ENCODE data around the gene IL34. TPM values are rescaled to one million over a fixed set of nuclear protein-coding genes. Genes with fewer than 3 reads are reported as not detected.

IL34 gene
- total RNA-seq (7.4 TPM), polyA plus RNA-seq (ENCODE audit: insufficient read depth, low read depth, low replicate concordance) (5.9 TPM)
- long read RNA-seq, donor 1: 0 reads
- long read RNA-seq, donor 2: 0 reads
- long read RNA-seq, donor 3: 0 reads
- long read RNA-seq, donor 4: 0 reads
- long read RNA-seq, donor 5: 0 reads
- long read RNA-seq, donor 6: 0 reads
- long read RNA-seq, donor 7, partial matches to known transcripts: 0 of 3 reads
- long read RNA-seq, donor 7, other reads (novel, unspliced or antisense): 0 of 3 reads
- long read RNA-seq, donor 8: 0 reads
- long read RNA-seq, donor 9: 0 reads
- long read RNA-seq, donor 10: 0 reads

DNA sequence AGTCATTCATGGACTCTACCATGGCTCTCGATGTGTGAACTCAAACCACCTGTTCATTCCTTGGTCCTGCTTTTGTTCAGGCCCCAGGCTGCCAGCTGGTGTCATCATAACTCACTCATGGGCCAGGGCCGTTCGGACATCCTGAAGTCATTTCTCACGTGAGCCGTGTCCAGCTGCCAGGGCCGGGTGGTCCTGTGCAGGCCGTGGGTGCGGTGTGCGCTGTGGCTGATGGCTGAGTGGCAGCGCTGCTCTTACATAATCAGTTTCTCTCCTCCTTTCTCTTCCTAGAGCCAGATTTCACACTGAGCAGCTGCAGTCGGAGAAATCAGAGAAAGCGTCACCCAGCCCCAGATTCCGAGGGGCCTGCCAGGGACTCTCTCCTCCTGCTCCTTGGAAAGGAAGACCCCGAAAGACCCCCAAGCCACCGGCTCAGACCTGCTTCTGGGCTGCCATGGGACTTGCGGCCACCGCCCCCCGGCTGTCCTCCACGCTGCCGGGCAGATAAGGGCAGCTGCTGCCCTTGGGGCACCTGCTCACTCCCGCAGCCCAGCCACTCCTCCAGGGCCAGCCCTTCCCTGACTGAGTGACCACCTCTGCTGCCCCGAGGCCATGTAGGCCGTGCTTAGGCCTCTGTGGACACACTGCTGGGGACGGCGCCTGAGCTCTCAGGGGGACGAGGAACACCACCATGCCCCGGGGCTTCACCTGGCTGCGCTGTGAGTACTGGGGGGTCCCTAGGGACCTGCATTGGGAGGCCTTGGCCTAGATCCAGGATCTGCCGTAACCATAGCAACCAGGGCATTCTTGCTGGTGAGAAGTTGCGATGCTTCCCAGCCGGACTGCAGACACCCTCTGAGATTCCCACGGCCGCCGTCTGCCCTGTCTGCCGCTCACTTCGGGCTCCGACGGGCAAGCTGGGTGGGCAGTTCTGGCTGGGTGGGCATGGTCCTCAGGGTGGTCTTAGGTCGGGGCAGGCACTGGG, at the start of gene IL34:
IL34 (plus strand) TSS at position 300 of the 982 bp plus-strand sequence; CDS start at position 689, 389 bp downstream.
- DNase-seq (peak in 4 of 5 donors; percentile 37 to 74 (median 48)), FAIRE-seq (no peak)
- TF ChIP-seq, protein P1, sequence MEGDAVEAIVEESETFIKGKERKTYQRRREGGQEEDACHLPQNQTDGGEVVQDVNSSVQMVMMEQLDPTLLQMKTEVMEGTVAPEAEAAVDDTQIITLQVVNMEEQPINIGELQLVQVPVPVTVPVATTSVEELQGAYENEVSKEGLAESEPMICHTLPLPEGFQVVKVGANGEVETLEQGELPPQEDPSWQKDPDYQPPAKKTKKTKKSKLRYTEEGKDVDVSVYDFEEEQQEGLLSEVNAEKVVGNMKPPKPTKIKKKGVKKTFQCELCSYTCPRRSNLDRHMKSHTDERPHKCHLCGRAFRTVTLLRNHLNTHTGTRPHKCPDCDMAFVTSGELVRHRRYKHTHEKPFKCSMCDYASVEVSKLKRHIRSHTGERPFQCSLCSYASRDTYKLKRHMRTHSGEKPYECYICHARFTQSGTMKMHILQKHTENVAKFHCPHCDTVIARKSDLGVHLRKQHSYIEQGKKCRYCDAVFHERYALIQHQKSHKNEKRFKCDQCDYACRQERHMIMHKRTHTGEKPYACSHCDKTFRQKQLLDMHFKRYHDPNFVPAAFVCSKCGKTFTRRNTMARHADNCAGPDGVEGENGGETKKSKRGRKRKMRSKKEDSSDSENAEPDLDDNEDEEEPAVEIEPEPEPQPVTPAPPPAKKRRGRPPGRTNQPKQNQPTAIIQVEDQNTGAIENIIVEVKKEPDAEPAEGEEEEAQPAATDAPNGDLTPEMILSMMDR (IDR thresholded peaks at IDR 0.05; ENCODE audit: borderline replicate concordance, extremely low read depth, insufficient read depth): no peak
- no peak within 1 kb of the TSS for H3K9ac ChIP-seq (ENCODE audit: low read length in 3 of 3)
- H3K27me3 ChIP-seq (ENCODE audit: control insufficient read depth, insufficient read depth, low read length): no peaks in the 10 kb centered on the region
- no peak within 1 kb of the TSS for H3K4me3 ChIP-seq (ENCODE audit: low read length in 3 of 3)
- no peaks in the 10 kb centered on the region for H3K36me3 ChIP-seq (ENCODE audit: control insufficient read depth in 2 of 3, insufficient read depth in 3 of 3, low read length in 3 of 3)
- intact Hi-C loops (cut with DNase I): no loop called here
- no peaks in the 10 kb centered on the region for H3K4me1 ChIP-seq (ENCODE audit: control insufficient read depth in 2 of 3, insufficient read depth in 2 of 3, low read depth in 1 of 3, low read length in 3 of 3)
- H3K9me3 ChIP-seq (ENCODE audit: control insufficient read depth in 2 of 3, insufficient read depth in 1 of 3, low read length in 3 of 3): no peaks in the 10 kb centered on the region
- H3K27ac ChIP-seq (ENCODE audit: low read depth in 2 of 2, low read length in 2 of 2): peak within 1 kb of the TSS in 1 of 2 donors; percentile 13

DNA sequence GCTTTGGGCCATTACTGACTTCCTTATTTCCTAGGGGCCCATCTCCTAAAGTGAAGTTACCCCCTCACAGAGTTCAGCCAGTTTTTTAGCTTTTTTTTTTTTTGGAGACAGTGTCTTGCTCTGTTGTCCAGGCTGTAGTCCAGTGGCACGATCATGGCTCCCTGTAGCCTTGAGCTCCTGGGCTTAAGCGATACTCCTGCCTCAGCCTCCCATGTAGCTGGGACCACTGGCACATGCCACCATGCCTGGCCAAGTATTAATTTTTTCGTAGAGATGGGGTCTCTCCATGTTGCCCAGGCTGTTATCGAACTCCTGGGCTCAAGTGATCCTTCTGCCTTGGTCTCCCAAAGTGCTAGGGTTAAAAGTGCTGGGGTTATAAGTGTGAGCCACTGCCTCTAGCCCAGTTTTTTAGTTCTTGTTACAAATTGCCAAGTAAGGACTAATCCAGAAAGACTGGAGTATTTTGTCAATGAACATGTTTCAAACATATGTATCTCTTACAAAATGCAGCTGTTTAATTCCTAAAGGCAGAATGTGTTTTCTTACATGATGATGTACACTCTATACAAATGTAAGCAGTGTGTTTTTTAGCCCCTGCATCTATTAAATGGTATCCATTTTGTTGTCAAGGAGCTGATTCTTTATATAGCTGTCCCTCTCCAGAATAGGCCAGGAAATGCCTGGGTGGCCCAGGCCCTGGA, 49.1 kb upstream of the IL34 start:
- H3K9ac ChIP-seq (ENCODE audit: low read length in 3 of 3): no peak overlapping the region
- no peaks in the 10 kb centered on the region for H3K36me3 ChIP-seq (ENCODE audit: control insufficient read depth in 2 of 3, insufficient read depth in 3 of 3, low read length in 3 of 3)
- intact Hi-C loops (cut with DNase I): no loop called here
- FAIRE-seq: no peak
- H3K9me3 ChIP-seq (ENCODE audit: control insufficient read depth in 2 of 3, insufficient read depth in 1 of 3, low read length in 3 of 3): no peaks in the 10 kb centered on the region
- H3K4me1 ChIP-seq (ENCODE audit: control insufficient read depth in 2 of 3, insufficient read depth in 2 of 3, low read depth in 1 of 3, low read length in 3 of 3): peaks cover 0 to 3% (median 0%) of the 10 kb centered on the region in 3 donors
- no peak overlapping the region for H3K4me3 ChIP-seq (ENCODE audit: low read length in 3 of 3)
- no peak overlapping the region for H3K27ac ChIP-seq (ENCODE audit: low read depth in 2 of 2, low read length in 2 of 2)
- TF ChIP-seq, protein P1 (IDR thresholded peaks at IDR 0.05; ENCODE audit: borderline replicate concordance, extremely low read depth, insufficient read depth): no peak
- H3K27me3 ChIP-seq (ENCODE audit: control insufficient read depth, insufficient read depth, low read length): no peaks in the 10 kb centered on the region
- no peak for DNase-seq

DNA sequence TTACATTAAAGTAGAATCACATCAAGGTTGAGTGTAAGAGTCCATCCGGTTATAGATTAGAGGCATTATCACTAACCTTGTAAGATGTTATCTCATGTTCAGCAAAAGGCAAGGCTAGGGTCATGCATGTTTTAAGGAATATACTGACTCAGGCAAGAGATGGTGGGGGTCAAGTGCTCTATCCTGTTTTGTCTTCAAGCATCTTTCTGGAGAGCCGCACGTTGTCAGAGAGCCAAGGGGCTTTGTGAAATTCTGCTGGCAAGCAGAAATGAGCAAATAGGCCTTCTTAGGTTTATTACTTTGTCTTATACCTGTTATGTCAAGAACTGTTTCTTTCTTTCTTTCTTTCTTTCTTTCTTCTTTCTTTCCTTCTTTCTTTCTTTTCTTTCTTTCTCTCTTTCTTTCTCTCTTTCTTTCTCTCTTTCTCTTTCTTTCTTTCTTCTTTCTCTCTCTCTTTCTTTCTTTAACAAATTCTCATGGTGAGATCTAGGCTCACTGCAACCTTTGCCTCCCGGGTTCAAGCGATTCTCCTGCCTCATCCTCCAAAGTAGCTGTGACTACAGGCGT, 47.3 kb upstream of the IL34 start:
- H3K27me3 ChIP-seq (ENCODE audit: control insufficient read depth, insufficient read depth, low read length): no peaks in the 10 kb centered on the region
- intact Hi-C loops (cut with DNase I): no loop called here
- no peak overlapping the region for H3K9ac ChIP-seq (ENCODE audit: low read length in 3 of 3)
- H3K9me3 ChIP-seq (ENCODE audit: control insufficient read depth in 2 of 3, insufficient read depth in 1 of 3, low read length in 3 of 3): no peaks in the 10 kb centered on the region
- H3K4me3 ChIP-seq (ENCODE audit: low read length in 3 of 3): no peak overlapping the region
- no peak overlapping the region for H3K27ac ChIP-seq (ENCODE audit: low read depth in 2 of 2, low read length in 2 of 2)
- H3K4me1 ChIP-seq (ENCODE audit: control insufficient read depth in 2 of 3, insufficient read depth in 2 of 3, low read depth in 1 of 3, low read length in 3 of 3): peaks cover 0 to 3% (median 0%) of the 10 kb centered on the region in 3 donors
- H3K36me3 ChIP-seq (ENCODE audit: control insufficient read depth in 2 of 3, insufficient read depth in 3 of 3, low read length in 3 of 3): no peaks in the 10 kb centered on the region
- DNase-seq: no peak
- TF ChIP-seq, protein P1 (IDR thresholded peaks at IDR 0.05; ENCODE audit: borderline replicate concordance, extremely low read depth, insufficient read depth): no peak
- no peak for FAIRE-seq

Measured in kidney (tissue), 22 donors.